ENCODE data around the gene ANTXR1.

GRCh38 chr2:69201259-69201658, 188.3 kb downstream of the ANTXR1 start:
- TF ChIP-seq CTCF (conservative IDR thresholded peaks at IDR 0.05; ENCODE audit: low read length): no peak
- no peak for TF ChIP-seq EZH2phosphoT487 (IDR thresholded peaks at IDR 0.05; ENCODE audit: borderline replicate concordance)
